HG02623 (cell line): Measurements from ENCODE around the gene KLHL18.

Experiments used
- ATAC-seq: cut with Tn5 transposase; IDR thresholded peaks from one replicate; pipeline ENCODE4 v1.9.1; 2021; ENCODE audit warnings: moderate library complexity; ENCODE audit not compliant: unreplicated experiment

The KLHL18 gene

GRCh38 chr3:47392933-47393332, 110.2 kb downstream of the KLHL18 start:
- ATAC-seq: no peak

- ATAC-seq: no peak
These were observed 111.6 kb downstream of the KLHL18 start for GRCh38 chr3:47394140-47394870.

GRCh38 chr3:47394881-47395280, 112.1 kb downstream of the KLHL18 start:
- ATAC-seq: no peak
